Hematopoietic multipotent progenitor cell treated with erythropoietin and hydrocortisone succinate and interleukin-3 and kit ligand, for 6 days (in vitro differentiated cells): ENCODE data around the gene IRF5.
A peak's percentile ranks its signal among the peaks of the same experiment; 100 is the strongest.

ENCODE experiments used
- DNase-seq: peaks from one replicate; pipeline ENCODE4 v3.0.0-alpha.2; 2015

IRF5 gene

DNA sequence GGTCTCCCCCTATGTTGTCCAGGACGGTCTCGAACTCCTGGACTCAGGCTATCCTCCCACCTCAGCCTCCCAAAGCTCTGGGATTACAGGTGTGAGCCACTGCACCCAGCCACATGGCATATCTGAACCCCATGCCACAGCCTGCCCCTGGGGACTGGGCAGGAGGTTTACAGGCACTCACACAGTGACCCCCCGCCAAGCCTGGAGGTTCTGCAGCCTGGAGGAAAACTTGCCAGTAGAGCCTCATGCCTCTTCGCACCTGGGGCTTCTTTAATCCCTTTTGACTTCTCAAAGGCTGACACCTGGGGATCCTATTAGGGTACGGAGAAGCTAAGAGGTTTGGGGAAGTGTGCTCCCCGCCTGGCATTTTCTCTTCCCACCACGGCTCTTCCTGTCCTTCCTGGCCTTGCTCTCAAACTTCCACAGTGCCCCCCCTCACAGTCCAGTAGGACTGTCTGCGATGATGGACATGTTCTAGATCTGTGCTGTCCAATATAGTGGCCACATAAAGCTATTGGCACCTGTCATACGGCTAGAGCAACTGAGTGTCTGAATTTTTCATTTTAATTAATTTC is 15.8 kb upstream of the IRF5 start:
- no peak for DNase-seq

DNA sequence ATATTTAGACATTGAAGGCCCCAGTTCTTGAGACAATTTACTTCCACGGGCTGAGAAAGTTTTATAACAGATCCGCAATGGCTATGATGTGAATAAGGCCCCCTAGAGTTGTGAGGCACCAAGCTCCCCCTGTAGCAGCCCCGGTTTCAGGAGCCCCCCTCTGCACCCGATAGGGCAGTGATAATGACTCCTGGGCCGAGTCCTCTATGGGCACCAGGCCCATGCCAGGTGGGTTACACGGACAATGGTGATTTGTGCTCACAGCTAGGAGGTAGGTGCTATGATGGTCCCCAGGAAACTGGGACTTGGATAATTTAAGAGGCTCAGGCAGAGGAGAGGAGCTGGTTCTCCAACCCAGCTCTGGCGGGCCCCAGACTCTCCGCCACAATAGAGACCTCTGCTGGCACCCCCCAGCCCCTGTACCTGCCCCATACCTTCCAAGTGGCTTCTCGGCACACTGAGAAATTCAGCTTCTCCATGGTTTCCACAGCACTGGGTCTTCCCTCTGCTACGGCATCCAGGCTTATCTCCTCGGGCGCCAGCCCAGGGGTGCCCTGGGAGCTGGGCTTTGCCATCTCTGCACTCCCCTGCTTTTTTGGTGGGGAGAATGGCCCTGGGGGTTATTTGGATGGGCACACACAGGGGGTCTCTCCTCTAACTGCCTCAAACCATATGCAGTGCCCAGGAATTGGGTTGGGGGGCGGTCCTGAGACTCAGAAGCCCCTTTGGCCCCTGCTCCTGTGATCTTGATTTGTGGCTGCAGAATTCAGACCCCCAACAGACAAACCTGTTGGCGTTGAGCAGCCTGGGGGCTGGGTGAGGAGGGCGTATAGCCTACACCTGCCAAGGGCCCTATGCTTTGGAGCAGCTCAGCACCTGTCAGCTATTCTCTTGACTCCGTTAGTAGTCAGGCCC is 15.0 kb upstream of the IRF5 start:
- DNase-seq = no peak

DNA sequence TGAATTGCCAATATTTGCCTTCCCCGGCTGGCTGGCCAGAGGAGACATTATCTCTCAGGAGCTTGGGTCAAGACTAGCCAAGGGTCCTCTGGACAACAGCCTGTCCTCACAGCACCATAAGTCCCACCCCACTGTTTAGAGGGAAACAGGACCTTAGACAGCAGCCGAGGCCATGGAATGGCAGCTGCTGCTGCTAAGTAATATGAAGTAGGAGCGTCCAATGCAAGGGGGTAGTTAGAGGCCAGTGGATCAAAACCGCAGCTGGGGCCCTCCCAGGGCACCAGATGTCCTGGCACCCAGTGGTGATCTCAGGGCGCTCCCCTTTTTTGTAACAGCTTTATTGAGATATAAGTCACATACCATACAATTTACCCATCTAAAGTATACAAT is 14.3 kb upstream of the IRF5 start:
- DNase-seq = no peak

DNA sequence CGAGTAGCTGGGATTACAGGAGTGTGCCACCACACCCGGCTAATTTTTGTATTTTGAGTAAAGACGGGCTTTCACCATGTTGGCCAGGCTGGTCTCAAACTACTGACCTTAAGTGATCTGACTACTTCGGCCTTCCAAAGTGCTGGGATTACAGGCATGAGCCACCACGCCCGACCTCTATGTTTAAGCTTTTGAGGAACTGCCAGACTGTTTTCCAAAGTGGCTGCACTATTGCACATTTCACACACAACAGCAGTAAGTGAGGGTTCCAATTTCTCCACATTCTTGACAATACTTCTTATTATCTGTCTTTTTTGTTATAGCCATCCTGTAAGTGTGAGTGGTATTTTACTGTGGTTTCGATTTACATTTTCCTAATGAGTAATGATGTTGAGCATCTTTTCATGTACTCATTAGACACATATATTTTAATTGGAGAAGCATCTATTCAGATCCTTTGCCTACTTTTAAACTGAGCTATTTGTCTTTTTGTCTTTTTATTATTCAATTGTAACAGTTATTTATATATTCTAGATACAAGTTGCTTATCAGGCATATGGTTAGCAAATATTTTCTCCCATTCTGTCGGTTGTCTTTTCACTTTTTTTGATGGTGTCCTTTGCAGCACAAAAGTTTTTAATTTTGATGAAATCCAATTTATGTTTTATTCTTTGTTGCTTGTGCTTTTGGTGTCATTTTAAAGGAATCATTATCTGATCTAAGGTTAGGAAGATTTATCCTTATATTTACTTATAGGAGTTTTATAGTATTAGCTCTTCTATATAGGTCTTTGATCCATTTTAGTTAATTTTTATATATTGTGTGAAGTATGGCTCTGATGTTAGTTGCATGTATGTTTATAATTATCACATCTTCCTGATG is 12.8 kb upstream of the IRF5 start:
- DNase-seq = no peak

DNA sequence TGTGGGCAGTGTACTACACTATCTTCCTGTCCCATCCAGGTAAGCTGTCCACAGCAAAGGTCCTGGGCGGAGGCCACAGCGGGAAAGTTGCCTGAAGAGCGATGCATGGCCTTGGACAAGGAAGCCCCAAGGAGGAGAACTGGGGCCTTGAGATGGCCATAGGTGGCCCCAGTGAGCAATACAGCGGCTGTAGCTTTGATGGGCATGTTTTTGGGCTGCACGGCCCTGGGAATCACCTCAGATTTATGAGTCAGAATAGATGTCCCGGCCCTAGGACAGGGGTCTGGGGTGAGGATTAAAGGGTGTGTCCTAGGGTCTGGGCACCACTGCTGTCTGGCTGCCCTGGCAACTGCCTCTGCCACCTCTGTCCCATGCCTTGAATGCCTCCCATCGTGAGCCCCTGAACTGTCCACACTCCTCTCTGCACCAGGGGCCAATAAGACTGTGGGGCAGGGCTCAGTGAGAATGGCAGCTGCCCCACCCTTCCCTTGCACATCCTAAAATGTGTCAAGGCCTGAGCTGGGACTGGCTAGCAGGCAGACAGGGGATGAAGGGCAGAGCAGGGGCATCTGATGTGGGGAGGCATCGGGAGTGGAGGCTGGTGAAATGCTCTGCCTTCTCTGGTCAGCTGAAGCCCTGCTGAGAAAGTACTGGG is 9.4 kb upstream of the IRF5 start:
- no peak for DNase-seq

DNA sequence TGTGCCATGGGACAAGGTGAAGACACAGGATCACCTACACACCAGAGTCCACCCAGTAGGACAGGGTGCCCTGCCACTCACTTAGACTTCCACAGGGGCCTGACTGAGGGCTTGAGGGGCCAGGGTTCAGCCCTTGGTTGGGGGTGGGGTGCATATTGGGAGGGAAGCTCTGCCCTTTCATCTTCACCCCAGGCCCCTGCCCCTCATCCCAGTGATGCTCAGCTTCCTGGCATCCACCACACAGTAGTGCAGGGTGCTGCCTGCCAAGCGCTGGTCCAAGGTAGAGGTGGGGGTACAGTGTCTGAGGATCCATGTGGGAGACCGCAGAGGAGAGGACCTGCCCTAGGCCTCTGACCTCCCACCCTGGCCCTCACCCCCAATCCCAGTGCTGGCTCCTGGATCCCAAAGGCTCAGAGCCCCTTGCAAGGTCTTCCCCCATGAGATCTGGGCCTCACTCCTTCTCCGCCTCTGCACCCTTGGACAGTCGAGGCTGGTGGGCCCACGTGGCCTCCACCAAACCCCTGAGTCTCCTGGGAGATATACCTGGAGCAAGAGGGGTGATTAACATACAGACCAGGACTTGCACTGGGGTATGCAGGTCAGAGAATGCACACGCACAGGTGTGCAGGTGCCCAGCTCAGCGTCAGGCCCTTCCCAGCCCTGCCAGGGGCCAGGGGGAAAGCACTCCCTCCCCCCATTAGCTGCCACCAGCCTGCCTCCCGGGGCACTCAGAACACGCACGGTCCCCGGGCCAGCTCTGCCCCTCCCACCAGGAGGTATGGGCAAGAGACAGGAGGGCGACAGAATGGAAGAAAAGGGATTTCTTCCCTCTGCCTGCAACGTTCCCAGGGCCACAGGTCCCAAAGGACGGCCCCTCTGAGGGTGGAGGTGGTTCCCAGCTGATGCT is 8.6 kb upstream of the IRF5 start:
- no peak for DNase-seq

DNA sequence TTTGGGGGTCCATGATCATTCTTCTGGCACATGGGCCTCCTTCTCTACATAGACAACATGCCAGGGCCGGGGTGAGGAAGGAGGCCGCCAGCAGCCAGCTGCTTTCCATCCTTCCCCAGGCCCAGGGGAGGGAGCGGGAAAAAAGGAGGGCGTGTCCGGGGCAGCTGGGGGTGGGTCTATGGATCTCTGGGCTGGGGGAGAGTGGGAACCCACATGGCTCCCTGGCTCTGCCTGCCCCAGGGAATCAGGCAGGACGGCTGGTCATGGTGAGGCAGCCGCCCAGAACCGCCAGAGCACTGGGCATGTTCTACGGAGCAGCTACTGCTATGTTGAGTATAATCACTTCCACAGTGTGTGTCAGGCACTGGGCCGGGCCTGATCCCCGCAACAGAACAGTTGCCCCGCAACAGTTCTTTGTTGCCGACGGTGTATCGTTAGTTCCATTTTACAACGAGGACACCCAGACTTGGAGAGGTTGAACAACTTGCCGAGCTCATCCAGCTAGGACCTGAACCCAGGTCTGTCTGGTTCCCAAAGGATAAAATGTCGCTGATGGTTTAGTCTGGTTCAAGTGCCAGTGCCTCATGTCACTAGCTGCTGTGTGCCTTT is 6.4 kb upstream of the IRF5 start:
- DNase-seq = no peak

DNA sequence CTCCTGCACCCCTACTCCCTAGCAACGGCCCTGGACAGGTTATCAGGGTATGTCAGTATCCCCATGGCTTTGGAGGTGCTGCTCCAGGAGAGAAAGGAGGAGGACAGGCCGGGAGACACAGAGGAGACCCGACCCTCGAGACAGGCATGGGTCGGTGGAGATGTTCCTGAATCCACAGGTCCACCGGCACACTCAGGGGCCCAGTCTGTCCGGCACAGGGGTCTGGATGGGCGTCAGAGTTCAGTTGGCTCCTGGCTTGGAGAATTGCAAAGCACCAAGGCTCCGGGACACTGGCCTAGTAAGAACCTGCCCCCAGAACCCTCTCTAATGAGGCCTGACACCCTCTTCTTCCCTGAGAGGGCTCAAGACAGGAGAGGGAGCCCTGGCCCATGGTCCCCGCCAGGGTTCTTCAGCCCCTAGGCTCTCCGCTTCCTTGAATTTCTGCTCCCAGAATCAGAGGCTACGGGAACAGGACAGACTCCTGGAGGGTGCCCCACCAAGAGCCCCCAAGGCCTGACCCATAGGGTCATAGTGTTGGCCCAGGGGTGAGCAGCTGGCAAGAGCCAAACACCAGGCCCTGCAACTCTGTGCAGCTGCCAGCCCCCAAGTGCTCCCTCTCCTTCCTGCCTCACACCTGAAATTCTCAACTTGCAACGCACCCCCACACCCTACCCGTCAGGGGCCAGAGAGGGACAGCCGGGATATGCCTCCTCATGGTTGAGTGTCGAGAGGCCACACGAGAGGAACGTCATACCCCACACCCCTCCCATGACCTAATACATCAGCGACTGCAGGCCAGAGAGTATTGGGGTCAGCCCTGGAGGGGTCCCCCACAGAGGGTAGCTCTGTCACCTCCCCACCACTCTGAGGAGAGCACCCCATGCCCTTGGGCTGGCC is 5.5 kb upstream of the IRF5 start:
- no peak for DNase-seq

DNA sequence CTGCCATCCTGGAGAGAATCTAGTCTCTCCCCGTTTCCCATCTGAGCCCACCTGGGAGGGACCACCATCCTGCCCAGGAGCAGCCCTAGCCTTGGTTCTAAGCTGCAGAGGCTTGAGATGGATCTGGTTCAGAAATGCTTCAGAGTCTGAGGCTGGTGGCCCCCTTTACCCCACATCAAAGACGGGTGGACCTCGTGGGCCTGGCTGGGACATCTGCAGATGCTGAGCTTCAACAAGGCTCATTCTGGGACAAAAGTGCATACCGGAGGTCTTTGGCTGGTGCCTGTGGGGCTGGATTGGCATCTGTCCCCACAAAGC is 4.9 kb upstream of the IRF5 start:
- DNase-seq = no peak

DNA sequence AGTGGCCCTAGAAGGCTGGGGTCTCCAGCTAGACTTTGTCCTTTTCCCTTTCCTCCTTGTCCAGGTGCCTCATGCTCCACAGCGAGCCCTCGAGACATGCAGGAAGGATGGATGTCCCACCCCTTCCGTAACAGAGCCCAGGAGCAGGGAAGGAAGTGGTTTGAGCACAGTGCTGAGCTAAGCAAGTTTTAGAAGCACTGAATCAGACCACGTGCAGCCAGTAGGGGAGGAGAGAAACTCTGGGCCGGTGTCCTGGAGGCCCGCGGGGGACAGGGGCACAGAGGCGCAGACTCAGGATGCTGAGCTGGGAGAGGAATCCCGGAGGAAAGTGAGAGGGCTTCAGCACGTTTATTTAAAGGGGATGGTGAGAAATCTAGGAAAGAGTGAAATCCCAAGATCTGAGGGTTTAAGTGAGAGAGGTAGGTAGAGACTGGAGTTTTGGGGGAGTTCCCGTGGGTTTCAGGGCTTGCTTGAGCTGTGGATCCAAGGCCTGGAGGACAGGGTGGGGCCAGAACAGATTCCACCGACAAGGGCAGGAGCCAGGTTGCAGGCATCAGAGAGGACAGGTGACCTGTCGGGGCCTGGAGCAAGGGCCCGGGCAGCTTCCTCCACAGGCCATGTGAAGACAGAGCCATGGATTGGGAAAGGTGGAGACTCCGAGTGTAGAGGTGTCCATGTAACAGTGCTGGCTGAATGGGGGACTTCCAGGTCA is 4.4 kb upstream of the IRF5 start:
- peak; percentile 40 for DNase-seq

DNA sequence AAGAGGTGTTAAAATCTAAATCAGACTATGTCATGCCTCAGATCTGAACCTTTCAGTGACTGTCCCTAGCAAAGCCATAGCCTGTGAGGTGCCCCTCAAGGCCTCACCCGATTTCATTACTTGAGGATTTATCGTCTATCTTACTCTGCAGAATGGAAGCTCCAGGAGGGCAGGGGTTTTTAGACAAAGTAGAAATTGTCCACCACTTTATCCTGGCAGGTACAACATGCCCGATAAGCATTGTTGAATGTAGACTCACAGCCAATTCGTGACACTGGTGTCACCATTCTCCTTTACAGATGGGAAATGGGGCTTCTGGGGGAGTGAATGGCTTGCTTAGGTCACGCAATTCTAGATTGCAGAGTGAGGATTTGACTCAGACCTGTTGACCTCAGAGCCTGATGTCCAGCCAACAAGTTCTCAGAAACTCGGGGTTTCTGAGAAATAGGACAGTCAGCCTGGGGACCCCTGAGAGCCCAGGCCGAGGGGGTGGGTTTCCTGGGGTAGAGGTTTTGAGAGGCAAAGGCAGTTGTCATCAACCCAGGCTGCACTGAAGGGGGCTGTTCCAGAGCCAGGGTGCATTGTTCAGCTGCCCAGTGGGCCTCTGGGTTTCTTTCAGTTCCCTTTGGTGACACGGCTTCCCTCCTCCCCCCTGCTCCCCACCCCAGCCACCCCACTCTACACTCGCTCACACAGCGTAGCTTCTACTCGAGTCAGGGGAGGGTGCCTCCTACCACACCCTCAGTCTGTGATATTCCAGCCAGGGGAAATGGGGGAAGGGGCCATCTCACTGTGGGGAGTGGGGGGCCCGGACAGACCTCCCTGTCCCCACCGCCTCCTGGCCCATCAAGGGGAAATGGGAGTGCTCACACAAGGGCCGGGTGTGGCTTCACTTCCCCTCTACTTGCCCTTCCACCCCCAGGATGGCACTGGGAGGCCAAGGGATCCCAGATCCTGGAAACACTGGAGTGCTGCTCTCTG is 3.1 kb upstream of the IRF5 start:
- DNase-seq = no peak

DNA sequence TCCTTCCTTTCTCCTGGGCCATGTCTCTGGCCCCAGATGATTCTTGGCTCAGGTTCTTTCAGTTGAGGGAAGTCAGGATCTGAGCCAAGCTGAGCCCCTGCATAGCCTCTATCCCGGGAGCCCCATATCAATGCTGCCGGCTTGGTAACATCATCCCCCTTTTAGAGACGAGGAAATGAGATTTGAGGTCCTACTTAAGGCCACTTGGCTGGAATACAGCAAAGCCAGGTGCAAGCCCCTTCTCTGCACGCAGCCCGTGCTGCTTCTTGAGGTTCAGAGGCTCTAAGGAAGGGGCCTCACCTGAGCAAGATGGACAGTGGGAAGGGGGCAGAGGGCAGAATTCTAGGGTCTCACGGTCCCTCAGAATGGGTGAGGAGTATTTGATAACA is 2.4 kb upstream of the IRF5 start:
- DNase-seq = no peak

DNA sequence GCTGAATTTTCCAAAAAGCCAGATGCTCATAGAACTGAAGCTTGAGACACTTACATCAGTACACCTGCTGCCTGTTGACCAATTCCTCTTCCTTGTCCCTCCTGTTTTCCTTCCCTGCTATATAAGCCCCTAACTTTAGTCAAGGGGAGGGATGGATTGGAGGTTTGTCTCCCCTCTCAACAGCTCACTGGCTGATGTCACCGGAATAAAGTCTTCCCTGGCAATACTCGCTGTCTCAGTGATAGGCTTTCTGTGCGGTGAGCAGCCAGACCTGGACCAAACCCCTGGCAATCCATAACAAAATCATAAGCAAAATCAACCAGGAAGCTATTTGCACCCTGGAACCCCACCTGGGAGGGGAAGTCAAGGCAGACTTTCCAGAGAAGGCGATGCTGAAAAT is 929 bp upstream of the IRF5 start:
- no peak for DNase-seq

DNA sequence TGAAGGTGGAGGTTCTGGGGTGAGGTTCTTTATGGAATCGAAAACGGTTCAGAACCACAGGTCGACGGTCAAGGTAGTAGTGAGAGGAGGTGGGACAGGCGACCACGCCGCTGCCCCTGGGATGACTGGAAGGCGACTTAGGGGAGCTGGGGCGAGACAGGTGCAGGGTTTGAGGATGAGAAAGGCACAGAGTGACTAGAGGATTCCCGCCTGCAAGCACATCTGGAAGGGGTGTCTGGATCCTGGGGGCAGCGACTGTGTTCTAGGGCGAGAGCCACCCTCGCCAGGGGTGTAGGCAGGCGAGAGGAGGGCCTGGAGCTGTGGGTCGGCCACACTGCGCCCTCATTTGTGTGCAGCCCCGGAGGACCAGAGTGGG is 468 bp upstream of the IRF5 start:
- no peak for DNase-seq

DNA sequence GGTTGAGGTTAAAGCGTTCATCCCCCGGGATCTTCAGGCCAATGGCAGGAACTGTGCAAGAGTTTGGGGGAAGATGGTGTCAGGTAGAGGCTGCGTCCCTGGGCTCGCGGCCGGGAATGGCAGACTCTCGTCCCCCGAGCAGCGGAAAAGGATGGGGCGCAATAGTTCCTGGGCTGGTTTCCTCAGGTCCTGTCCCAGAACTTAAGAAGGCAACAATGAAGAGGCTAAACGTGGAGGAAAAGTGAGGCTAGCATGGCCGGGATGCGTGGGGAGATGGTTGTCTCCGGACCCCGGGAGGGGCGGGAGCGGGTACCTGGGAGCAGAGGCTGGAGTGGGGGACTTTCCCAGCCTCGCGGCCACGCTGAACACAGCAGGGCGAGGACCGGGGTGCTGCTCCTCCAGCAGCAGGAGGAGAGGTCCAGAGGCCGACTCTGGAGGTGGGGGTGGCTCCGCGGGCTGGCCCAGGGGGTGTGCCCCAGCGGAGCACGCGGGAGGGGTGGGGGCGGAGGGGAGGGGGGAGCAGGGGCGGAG is 882 bp downstream of the IRF5 start:
- no peak for DNase-seq

DNA sequence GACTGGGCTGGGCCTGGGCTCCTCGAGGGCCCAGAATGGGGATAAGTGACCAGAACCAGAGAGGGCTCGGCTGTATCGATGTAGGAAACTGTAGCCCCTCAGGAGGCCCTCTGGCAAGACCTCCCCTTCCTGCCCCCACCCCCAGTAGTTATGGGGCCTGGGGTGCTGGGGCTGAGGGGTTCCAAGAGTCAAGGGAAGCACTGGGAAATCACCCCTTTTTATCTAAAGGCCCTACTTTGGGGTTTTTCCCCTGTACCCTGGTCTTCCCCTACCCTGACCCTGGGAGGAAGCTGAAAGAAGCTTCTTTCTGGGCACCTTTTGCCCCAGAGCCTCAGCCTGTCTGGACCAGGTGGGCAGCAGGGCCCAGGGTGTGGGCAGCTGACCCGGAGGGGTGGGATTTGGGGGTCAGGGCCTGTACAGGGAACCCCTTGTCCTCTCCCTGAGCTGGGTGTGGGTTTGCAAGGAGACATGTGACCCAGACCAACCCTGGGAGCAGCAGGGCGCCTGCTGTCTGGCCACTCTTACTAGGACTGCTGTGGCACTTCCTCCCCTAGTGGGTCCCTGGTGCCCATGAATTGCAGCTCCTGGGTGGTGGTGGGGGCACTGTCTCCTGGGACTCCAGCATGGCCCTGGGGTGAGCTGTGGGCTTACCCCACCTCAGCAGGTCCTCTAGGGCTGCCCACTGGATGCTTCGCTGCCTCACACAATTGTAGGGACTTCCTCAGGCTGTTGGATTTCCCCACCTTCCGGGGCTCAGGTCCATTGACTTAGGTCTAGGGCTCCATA is 1.5 kb downstream of the IRF5 start:
- peak; percentile 29 for DNase-seq

DNA sequence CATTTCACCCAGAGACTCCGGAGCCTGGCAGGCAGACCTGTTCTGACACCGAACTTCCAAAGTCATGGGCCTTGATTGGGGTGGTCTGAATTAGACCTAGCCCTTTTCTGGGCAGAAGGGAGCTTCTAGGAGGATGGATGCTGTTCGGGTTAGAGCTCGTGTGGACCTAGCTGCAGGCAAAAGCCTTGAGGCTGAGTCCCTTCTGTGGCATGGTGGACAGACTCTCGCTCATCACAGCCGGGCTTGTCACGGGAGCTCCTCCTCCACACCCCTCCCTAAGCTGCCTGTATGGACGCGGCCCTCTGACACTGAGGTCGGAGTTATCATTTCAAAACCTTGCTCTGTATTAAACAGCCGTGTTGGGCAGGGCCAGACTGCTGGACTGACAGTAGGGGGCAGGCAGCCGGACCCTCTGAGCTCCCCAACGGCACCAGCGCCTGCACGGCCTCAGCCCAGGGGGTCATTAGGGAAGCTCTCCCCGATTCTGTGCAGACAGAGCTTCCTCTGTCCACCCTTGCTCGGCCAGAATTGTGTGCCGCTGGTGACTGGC is 2.2 kb downstream of the IRF5 start:
- peak; percentile 72 for DNase-seq
